Right hindlimb (tissue), 1 donor: ENCODE data around the gene PRXL2B.
"Not testable (repeated sequence)": the region's sequence is repeated elsewhere in the genome, so short reads cannot be mapped to it uniquely, and the experiment has no call there.

ENCODE experiments used
- DNase-seq: peaks from one replicate; pipeline ENCODE4 v3.0.0-alpha.2; 2018

Gene PRXL2B

DNA sequence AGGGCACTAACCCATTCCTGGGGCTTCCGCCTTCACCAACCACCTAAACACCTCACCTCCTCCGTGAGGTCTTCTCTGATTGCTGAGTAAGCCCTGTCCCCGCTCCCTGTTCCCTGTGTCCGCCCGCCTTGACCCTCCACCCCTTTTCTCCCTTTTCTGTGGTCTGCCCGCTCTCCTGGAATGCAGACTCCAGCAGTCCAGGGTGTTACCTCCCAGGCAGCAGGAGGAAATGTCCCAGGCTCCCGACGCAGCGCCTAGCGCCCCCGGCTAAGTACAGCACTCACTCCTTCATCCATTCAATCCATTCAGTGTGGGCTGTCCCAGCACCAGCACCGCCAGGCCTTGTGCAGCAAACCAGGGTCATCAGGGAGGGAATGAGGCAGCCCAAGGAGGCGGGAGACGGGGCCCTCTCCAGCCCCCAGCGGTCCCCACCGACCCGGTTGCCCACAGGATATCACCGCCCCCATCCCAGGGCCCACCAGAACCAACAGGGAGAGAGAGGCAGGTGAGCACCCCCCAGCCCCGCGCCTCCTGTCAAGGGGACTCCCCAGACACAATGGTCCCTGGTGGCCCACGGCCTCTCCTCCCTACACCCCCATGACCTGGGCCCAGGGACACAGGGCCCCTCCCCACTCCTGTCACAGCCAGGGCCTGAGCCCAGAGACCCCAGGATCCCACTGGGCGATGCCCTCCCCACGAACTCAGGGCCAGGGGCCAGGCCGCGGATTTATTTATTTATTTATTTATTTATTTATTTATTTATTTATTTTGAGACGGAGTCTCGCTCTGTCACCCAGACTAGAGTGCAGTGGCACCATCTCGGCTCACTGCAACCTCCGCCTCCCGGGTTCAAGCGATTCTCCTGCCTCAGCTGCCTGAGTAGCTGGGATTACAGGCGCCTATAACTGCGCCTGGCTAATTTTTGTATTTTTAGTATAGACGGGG lies 20.2 kb upstream of the PRXL2B start:
- DNase-seq = no peak

DNA sequence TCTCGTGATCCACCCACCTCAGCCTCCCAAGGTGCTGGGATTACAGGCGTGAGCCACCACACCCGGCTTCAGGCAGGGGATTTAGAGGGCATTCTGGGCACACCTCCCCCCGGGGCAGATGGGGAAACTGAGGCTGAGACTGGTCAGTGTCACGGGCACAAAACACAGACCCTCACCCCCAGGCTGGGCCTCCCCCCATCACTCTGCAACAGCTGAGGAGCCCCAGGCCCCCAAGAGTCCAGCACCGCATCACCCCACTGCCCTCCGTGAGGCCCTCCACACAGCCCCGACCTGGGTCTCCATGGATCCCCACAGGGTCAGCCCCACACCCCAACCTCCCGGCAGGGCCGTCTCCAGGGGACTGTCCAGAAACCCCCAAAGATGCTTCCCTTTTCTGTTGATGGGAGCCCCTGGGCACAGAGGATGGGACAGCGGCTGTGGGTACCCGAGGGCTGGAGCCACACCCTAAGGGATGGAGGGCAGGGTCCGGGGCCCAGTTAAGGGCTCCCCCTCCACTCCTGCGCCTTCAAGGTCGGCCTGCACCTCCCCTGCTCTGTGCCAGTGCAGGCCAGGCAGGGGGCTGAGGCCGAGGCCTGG lies 19.4 kb upstream of the PRXL2B start:
- no peak for DNase-seq

DNA sequence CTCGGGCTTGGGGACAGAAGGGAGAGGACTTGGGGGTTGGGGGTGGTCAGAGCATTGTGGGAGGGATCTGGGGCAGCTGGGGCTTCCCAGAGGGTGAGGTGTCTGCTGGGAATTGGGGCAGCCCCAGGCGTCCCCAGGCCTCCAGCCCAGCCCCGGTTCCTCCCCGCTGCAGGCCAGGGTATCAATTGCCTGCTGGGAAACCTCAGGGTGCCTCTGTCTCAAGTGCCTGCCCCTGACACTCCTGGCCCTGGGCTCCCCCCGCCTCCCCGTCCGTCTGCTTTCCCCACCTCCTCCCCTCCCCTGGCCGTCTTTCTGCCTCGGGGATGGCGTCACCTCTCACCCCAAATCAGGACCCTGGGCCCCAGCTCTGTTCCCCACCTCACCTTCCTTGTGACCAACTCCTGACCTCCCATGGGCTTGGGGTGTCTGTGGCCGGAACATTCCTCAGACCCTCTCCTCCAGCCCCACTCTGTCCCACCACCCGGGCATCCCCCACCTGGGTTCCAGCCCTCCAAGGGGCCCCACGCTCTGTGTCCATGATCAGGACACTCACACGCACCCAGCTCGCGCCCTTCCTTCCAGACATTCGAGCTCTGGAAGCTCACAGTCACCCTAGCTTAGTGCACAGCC lies 18.3 kb upstream of the PRXL2B start:
- DNase-seq = not testable (repeated sequence)

DNA sequence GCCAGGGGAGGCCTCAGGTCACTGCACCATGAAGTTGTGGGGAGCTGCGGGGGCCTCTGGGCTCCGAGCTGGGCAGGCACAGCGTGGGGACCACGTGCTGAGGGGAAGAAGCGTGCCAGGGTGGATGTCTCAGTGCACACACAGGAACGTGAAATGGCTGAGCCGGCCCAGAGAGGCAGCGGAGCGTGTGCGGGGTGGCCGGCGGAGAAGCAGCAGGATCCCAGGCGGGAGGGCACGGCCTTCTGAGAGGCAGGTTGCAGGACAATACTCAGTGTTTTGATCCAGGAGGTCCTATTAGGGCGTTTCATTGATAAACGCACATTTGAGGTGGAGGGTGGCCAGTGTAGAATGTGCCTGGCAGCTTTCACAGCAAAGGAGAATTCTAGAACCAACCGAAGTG lies 17.5 kb upstream of the PRXL2B start:
- DNase-seq = no peak

- not testable (repeated sequence) for DNase-seq
Observed at GRCh38 chr1:2569703-2570102, 16.9 kb upstream of the PRXL2B start.

GRCh38 chr1:2570332-2570731 lies 16.2 kb upstream of the PRXL2B start:
- no peak for DNase-seq

- no peak for DNase-seq
Observed at GRCh38 chr1:2571348-2571747, 15.2 kb upstream of the PRXL2B start.

DNA sequence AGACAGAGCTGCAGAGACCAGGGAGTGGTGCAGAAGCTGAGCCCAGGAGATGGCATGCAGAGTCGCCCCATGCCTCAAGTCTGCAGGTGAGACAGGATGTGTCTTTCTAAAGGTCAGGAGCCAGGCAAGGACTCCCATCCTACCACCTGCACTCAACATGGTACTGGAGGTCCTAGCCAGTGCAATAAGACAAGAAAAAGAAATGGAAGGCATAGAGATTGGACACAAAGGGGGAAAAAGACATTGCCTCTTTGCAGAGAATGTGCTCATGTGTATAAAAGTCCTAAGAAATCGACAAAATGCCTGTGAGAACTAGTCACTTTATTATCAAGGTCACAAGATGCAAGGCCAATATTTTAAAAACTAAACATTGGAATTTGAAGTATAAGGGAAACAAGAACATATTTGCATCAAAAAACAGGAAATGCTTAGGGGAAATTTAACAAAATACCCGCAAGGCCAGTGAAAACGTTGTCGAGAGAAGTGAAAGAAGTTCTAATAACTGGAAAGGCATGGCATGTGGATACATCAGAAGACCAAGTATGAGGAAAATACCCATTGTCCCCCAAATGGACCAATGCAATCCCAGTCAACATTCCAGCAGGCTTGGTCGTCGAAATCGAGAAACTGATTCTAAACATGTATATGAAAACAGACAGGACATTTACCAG lies 13.2 kb upstream of the PRXL2B start:
- DNase-seq = no peak

- no peak for DNase-seq
Observed at GRCh38 chr1:2574350-2574749, 12.2 kb upstream of the PRXL2B start.

DNA sequence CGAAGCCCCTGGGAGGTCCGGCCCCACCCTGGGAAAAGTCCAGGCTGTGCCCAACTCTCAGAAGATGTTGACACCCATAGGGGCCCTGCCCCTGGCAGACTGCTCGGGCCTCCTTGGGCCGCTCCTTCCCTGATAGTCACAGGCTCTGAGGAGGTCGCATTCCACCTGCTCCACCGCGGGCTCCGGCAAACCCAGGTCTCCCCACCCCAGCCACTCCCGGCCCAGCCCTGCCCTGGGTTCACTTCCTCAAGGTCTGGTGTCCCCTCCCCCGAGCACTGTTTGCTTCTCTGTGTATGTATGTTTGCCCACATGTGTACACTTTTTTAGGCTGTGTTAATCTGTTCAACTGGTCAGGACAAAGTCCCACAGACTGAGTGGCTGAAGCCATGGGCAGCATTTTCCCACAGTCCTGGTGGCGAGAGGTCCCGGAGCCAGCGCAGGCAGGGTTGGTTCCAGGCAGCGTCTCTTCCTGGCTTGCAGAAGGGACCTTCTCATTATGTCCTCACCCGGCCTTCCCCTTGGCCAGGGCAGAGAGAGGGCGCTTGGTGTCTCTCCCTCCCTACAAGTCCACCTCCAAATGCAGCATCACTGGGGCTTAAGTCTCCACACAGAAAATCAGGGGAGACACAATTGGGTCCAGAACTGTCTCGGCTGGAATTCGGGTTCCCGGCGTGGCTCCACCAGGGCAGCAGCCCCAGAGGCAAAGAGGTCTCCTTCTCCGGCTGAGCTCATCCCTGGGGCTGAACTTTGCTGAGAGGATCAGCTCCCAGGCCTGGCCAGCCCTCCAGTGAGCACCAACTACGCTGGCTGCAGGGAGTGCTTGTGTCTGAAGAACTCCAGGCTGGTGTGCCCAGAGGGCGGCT lies 10.5 kb upstream of the PRXL2B start:
- DNase-seq = no peak

- DNase-seq = not testable (repeated sequence)
Observed at GRCh38 chr1:2577565-2578075, 9.0 kb upstream of the PRXL2B start.

DNA sequence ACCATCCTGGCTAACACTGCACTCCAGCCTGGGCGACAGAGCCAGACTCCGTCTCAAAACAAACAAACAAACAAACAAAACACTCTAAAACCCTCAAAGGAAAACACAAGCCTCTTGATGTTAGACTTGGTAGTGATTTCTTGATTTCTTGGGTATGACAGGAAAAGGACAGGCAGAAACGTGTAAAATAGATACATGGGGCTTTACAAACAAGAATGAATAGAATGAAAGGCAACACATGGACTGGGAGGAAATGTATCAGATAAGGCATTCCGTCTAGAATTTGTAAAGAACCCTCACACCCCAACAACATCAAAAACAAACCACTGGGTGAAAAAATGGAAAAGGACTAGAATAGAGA lies 7.8 kb upstream of the PRXL2B start:
- no peak for DNase-seq

GRCh38 chr1:2580691-2581090 lies 5.9 kb upstream of the PRXL2B start:
- no peak for DNase-seq

GRCh38 chr1:2582391-2582790 lies 4.2 kb upstream of the PRXL2B start:
- no peak for DNase-seq

- DNase-seq = no peak
Observed at GRCh38 chr1:2583331-2583791, 3.2 kb upstream of the PRXL2B start.

DNA sequence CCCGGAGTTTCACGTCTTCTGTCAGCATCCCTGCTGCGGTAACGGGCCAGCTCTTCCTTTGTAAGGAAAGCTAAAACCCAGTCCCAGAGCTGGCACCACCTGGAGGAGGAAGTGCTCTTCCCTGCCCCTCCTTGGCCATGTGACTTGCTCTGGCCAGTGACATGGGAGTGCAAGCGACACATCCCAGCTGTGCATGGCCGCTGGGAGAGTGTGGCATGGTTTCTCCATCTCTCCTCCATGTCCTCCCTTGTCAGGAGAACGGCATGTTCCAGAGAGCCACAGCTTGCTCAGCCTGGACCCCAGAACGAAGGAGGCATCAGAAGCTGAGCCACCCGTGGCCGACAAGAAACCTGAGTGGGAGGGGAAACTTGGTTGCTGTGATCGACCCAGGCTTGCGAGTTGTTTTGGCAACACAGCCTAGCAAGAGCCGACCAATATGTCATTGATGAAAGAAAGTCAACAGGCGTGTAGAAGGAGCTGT lies 2.7 kb upstream of the PRXL2B start:
- DNase-seq = no peak

DNA sequence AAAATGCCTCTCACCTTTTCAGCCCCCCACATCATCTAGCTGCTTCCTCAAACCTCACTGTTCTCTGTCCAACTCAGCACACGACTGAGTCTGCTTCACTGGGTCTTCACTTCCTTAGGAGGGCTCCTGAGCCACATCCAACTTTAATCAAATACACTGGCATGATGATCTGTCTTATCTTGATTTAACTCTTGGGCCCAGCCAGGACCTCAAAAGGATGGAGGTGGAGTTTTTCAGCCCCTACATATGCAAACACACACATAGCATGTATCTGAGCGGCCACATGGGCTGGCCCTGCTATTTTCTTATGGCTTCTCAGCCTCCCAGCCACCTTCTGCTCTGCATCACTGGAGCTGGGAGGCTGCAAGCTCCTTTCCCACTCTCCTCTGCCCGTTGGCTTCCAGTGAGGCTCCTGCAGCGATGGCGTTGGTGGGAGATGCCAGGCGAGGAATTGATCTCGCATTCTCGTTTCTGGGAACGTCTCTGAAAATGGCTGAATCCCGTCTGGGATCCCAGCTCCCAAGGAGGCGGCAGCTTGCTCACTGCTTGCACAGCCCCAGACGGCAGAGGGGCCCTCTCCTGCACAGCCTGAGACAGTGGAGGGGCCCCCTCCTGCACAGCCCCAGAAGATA lies 1.8 kb upstream of the PRXL2B start:
- DNase-seq = no peak

GRCh38 chr1:2585318-2586092 lies 1.1 kb upstream of the PRXL2B start:
- peak; percentile 64 for DNase-seq

- DNase-seq = no peak
Observed at GRCh38 chr1:2587071-2587859, 688 bp downstream of the PRXL2B start.
